Measurements from ENCODE around the gene PDZD2.
"Not testable (repeated sequence)": the region's sequence is repeated elsewhere in the genome, so short reads cannot be mapped to it uniquely, and the experiment has no call there.

Gene PDZD2

GRCh38 chr5:31691408-31691807, 52.5 kb downstream of the PDZD2 start:
- DNase-seq (ENCODE audit: low spot score): not testable (repeated sequence)

DNA sequence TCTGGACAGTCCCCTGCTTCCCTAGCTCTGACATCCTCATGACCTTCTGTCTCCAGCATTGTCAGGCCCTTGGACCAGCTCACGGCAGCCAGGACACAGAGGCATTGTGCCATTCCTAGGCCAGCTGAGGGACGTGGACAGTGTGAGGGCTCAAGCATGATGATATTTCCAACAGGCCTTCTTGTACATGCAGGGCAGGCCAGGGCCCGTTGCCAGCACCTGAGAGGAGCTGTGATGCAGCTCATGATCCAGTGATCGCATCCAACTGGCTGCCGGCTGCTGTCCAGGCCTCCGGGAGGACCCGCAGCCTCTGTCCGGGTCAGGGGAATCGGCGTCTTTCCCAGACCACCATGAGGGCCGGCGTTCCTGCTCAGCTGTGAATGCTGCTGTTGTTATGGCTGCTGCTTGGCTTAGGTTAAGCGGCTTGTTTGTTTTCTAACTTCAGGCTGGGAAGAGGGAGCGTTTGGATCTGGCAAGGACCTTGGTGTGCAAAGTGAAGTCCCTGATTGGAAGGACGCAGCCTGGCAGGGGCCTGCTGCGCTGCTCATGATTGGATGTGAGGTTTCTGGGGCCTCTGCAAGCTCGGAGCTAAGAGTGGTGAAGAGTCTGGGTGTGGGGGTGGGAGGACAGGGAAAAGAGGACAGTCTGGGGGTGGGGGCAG, 53.8 kb downstream of the PDZD2 start:
- DNase-seq (ENCODE audit: low spot score): no peak

GRCh38 chr5:31698673-31699072, 59.7 kb downstream of the PDZD2 start:
- no peak for DNase-seq (ENCODE audit: low spot score)

DNA sequence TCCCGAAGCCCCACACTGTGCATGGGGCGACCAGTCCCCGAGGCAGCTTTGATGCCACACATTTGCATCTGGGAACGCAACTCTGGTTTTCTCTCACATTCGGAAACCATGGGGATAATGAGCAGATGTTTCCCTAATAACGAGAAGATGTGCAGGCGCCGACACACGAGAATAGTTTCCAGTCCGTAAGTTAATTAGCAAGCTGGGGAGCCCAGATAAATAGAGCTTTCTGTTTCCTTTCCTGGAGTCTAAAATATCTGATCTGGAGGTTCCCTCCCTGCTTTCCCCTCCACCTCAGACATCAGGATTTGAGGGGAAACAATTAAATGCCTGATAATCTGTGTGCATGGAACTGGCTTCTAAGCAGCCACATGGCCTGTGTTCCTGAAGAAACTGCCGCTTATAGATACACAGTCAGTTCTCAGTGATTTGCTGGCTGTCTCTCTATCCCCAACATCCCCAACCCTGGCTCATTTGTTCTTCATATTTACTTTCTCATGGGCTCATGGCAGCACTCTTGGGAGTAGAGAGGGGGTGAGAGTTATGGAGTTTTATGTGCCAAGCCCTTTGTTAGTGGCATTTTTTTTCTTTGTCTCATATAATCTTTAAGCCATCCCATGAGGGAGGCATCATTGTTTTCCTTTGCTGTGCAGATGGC, 62.8 kb downstream of the PDZD2 start:
- DNase-seq (ENCODE audit: low spot score): no peak

GRCh38 chr5:31702712-31703111, 63.8 kb downstream of the PDZD2 start:
- DNase-seq (ENCODE audit: low spot score): no peak

DNA sequence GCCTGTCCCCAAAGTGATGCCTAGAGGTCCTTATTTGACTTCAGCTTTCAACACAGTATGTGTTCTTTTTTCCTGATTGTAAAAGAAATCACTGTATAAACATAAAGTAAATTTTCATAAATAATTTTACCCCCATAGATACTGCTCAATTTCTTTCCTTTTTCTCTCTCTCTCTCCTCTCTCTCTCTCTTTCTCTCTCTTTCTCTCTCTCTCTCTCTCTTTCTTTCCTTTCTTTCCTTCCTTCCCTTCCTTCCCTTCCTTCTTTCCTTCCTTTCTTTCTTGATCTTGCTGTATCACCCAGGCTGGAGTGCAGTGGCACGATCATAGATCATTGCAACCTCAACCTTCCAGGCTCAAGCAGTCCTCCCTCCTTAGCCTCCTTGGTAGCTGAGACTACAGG, 64.8 kb downstream of the PDZD2 start:
- no peak for DNase-seq (ENCODE audit: low spot score)

GRCh38 chr5:31706186-31706585, 67.3 kb downstream of the PDZD2 start:
- DNase-seq (ENCODE audit: low spot score): no peak

DNA sequence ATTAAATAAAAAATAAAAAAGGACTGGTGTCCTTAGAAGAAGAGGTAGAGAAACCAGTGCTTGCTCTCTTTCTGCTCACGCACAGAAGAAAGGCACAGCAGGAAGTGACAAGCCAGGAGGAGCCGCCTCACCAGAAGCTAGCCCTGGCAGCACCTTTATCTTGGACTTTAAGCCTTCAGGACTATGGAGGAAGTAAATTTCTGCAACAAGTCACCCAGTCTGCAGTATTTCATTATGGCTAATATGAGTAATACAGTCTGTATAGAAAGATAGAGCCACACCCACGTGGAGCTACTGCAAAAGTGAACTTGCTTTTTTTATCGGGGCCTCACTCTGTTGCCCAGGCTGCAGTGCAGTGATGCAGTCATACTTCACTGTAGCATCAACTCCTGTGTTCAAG, 68.4 kb downstream of the PDZD2 start:
- DNase-seq (ENCODE audit: low spot score): no peak

DNA sequence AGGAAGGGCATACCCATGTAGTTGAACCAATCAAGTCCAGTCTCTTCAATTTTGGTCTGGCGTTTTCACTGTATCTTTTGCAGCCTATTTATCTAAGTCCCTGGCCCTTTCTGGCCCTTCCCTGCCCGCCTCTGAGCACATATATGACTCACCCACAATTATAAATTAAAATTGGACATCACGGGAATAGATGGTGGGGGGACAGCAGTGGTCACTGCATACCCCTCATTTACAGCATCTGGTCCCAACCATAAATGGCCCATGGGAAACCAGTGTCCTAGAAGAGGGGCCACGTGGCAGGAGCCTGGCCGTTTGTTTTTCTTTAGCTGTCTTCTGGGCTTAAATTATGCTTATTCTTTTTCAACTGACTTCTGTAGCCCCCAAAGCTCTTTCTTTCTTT, 69.2 kb downstream of the PDZD2 start:
- no peak for DNase-seq (ENCODE audit: low spot score)

DNA sequence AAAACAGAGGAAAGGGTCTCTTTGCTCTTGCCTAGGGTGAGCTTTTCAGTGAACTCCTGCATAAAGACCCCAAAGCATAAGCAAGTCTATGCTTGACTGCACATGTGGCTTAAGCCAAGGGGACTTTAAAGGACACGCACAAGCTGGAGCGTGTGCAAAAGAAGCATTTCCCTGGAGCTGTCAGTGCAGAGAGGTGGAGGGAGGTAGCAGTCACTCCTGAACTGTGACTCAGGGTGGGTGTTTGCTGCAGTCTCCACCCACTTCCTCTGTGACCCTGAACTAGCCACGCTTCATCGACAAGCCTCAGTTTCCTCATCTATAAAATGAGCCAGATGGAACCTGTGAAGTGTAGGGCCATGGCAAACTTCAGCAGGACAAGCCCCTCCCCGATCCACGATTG, 72.4 kb downstream of the PDZD2 start:
- DNase-seq (ENCODE audit: low spot score): no peak

DNA sequence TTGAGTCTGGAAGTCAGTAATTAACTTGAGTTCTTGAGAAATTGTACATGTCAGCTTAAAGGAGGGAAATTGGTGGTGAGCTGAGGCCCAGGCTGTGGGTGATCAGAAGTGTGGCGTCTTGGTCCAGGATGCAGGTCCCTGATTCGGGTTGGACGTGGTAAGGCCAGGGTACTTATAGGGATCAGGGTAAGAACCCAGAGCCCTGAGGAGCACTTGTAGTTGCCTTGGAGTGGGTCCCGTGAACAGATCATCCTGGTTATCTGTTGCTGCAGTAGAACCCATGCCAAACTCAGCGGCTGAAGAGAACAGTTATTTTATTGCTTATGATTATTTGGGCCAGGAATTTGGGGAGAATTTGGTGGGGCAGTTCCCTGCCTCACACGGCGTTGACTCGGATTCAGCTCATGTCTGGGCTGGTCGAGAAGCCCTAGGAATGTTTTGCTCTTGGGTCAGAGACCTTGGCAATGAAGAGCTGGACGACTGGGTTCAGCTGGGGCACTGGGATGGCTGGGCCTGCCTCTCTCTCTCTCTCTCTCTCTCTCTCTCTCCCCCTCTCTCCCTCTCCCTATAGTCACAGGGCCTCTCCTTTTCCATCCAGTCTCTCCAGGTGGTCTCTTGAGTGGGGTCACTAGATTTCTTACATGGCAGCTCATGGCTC, 73.1 kb downstream of the PDZD2 start:
- no peak for DNase-seq (ENCODE audit: low spot score)

DNA sequence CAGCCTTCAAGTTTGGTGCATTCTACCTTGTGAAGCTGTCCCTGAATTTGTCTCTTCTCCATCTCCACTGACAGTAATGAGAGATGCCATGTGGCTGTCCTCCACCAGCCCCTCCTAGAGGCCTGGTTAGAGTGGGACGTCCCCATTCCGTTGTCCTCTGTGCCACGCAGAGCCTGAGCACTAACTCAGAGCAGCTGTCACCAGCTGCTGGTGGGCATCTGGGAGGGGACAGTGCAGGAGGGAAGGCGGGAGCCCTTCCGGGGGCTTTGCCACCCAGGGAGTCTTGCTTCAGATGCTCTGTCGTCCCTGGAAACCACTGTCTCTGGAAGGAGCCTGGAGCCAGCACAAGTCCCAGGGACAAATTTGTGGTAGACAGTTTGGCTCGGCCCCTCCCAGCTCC, 78.6 kb downstream of the PDZD2 start:
- no peak for DNase-seq (ENCODE audit: low spot score)

DNA sequence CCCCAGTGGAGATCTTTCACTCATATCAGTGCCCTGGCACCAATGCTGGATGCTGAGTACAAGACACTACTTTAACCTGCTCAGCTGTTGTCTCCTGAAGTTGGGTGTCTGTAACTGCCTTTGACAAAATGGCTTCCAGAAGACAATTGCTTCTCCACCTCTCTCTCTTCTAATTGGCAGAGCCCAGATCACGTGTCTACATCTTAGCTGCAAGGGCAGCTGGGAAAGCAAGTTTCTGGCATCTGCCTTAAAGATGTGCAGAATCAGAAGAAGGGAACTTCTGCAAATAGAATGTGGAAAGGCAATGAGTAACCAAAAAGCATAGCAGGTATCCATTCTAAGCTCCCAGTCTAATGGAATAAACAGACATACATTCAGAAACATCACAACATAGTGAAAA, 81.1 kb downstream of the PDZD2 start:
- no peak for DNase-seq (ENCODE audit: low spot score)

GRCh38 chr5:31720811-31721345, 81.9 kb downstream of the PDZD2 start:
- no peak for DNase-seq (ENCODE audit: low spot score)

DNA sequence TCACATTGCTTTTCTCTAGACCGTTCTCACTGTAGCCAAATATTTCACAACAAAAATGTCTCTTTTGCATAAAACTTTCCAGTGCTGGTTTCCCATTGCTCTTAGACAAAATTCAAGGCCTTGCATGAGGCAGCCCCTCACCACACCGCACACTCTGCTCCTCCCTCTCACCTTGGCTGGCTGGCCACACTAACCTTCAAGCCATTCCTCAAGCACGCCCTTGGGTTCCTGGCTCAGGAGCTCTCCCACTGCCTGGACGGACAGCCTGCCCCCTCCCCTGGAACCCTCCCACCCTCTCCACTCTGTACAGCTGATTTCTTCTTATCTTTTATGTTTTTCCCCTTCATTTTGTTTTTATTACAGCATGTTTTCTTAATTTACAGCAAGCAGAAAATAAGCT, 83.2 kb downstream of the PDZD2 start:
- no peak for DNase-seq (ENCODE audit: low spot score)

DNA sequence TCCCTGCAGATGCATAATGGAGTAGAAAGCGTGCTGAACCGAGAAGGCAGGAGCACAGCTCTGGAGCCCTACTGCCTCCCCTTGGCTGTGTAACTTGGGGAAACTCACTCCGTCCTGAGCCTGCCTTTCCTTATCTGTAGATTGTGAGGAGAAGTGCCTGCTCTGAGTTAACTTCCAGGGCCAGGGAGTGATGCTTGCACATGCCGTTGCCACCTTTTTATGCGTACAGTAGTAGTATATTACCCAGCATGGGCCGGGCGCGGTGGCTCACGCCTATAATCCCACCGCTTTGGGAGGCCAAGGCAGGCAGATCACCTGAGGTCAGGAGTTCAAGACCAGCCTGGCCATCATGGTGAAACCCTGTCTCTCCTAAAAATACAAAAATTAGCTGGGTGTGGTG, 87.1 kb downstream of the PDZD2 start:
- no peak for DNase-seq (ENCODE audit: low spot score)

DNA sequence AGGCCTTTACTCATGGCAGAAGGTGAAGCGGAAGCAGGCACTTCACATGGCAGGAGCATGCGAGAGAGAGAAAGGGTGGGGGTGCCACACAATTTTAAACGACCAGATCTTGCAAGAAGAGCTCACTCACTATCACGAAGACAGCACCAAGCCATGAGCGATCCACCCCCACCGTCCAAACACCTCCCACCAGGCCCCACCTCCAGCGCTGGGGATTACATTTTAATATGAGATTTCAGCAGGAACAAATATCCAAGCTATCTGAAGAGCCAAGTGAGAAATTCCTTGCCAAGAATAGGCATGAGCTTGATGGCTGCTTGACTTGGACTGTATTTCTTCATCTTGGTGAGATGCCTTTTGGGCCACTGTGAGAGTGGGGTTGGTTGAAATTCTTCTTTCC, 88.0 kb downstream of the PDZD2 start:
- DNase-seq (ENCODE audit: low spot score): no peak

DNA sequence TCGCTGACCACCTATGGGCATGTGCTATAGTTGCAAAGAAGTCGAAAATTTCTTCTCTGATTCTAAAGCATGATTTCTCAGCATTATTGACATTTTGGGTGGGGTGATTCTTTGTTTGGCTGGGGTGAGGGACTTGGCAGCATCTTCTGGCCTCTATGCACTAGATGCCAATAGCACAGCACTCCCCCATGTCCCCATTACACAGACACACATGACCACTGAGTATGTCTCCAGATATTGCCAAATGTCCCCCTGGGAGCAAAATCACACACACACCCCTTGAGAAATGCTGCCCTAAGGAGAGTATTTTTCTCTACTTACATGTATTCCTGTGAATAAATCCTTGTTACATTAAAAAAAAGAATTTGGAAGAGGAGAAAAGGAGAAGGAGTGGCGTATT, 89.1 kb downstream of the PDZD2 start:
- DNase-seq (ENCODE audit: low spot score): no peak

DNA sequence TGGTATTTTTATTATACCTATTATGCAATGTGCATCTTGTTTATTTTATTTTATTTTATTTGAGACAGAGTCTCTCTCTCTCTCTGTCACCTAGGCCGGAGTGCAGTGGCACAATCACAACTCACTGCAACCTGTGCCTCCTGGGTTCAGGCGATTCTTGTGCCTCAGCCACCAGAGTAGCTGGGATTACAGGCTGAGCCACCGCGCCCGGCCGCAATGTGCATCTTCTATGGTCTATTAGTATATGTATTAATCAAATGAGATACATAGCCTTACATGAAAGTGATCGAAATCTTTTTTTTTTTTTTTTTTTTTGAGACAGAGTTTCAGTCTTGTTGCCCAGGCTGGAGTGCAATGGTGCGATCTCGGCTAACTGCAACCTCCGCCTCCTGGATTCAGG, 89.9 kb downstream of the PDZD2 start:
- DNase-seq (ENCODE audit: low spot score): not testable (repeated sequence)

DNA sequence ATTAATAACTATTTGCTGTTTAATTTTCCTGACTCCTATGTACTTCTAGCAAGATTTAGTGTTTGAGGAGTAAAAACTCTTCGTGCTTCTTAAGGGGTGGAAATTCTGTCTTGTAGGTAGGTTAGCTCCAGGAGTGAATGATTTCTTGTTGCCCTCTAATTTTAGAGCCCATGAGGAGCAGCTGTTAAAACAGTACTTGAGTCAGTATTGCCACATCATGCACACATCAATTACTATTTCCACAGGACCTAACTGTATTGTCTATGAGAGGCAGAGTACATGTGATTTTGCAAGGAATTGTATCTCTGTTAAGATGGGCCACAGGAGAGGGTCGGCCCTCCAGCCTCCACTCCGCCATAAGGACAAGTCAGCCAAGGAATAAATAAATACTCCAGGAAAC, 91.2 kb downstream of the PDZD2 start:
- DNase-seq (ENCODE audit: low spot score): no peak

GRCh38 chr5:31731016-31731415, 92.1 kb downstream of the PDZD2 start:
- DNase-seq (ENCODE audit: low spot score): no peak

DNA sequence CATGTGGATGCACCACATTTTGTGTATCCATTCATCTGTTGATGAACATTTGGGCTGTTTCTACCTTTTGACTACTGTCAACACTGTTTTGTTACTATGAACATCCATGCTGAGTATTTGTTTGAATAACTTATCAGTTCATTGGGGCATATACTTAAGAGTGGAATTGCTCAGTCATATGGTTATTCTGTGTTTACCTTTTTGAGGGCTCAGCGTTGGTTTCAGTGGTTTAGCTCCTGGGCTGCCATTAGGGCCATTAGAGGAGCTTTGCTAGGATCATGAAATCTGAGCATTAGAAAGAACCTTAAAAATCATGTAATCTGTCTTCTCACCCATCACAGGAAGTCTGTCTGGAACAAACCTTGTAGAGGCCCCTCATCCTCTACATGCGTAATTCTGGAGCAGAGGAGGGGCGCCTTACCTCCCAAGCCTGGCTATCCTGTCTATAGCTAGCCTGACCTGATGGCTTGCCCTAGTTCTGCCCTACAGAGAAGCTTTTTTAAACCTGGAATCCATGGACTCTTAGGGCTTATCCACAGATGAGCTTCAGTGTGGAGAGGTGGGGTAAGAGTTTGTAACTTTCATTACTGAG, 92.9 kb downstream of the PDZD2 start:
- DNase-seq (ENCODE audit: low spot score): no peak

DNA sequence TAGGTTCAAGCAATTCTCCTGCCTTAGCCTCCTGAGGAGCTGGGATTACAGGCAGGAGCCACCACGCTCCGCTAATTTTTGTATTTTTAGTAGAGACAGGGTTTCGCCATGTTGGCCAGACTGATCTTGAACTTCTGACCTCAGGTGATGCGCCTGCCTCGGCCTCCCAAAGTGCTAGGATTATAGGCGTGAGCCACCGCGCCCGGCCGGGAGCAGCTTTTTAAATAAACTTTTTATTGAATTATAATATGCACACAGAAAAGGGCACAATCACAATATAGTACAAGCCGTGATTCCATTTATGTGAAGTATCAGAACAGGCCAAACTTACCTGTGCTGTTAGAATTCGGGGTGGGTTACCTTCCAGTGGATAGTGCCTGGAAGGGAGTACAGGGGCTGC, 93.9 kb downstream of the PDZD2 start:
- DNase-seq (ENCODE audit: low spot score): not testable (repeated sequence)

Measured in COLO829 (cell line).